HepG2 (cell line): ENCODE results near the gene MEG3. TPM values are rescaled to one million over a fixed set of nuclear protein-coding genes. Genes with fewer than 3 reads are reported as not detected.

Experiments
- AFF4 ChIP-seq: sonication (generic); formaldehyde crosslinking; IDR thresholded peaks from 2 replicates; pipeline ENCODE4 v1.4.0; 2020; ENCODE audit warnings: missing genetic modification reagents
- E2F2 ChIP-seq: sonication (generic); formaldehyde crosslinking; IDR thresholded peaks from 2 replicates; pipeline ENCODE4 v1.4.0; 2020; ENCODE audit warnings: missing genetic modification reagents, borderline replicate concordance
- HOXA5 ChIP-seq: sonication (generic); formaldehyde crosslinking; IDR thresholded peaks from 2 replicates; pipeline ENCODE4 v1.4.0; 2020; ENCODE audit warnings: missing genetic modification reagents
- JDP2 ChIP-seq: sonication (generic); formaldehyde crosslinking; IDR thresholded peaks from 2 replicates; pipeline ENCODE4 v1.8.1; 2022; ENCODE audit warnings: missing genetic modification reagents, borderline replicate concordance
- KAT2B ChIP-seq: fragments of 150-350 bp; IDR thresholded peaks from 2 replicates; pipeline ENCODE4 v1.6.1; 2014; ENCODE audit warnings: low read depth, low read length, borderline replicate concordance
- MTA1 ChIP-seq: sonication (generic); formaldehyde crosslinking; IDR thresholded peaks from 2 replicates; pipeline ENCODE4 v1.4.0; 2020; ENCODE audit warnings: missing genetic modification reagents, mild to moderate bottlenecking, borderline replicate concordance
- MXD3 ChIP-seq: IDR thresholded peaks from 2 replicates; pipeline ENCODE4 v1.6.1; 2016; ENCODE audit warnings: mild to moderate bottlenecking, missing biosample characterization, missing genetic modification reagents
- TCF12 ChIP-seq, 2 experiments: fragments of 450-650 bp in 1 of 2; sonication (generic) in 1 of 2; formaldehyde crosslinking in 1 of 2; IDR thresholded peaks; 2 replicates each; pipeline versions ENCODE4 v1.6.1 to v1.8.0; 2017 to 2022; ENCODE audit warnings: antibody characterized with exemption in 1 of 2, mild to moderate bottlenecking in 1 of 2, missing genetic modification reagents in 1 of 2, moderate library complexity in 1 of 2
- ZBTB33 ChIP-seq: sonication (generic); formaldehyde crosslinking; IDR thresholded peaks from 2 replicates; pipeline ENCODE4 v1.4.0; 2020; ENCODE audit warnings: missing genetic modification reagents
- ZNF10 ChIP-seq: sonication (generic); formaldehyde crosslinking; IDR thresholded peaks from 2 replicates; pipeline ENCODE4 v1.4.0; 2020; ENCODE audit warnings: mild to moderate bottlenecking, low read depth, missing genetic modification reagents, borderline replicate concordance
- ZNF142 ChIP-seq: sonication (generic); formaldehyde crosslinking; IDR thresholded peaks from 2 replicates; pipeline ENCODE4 v1.4.0; 2020; ENCODE audit warnings: missing genetic modification reagents
- ZNF276 ChIP-seq: sonication (generic); formaldehyde crosslinking; IDR thresholded peaks from 2 replicates; pipeline ENCODE4 v1.4.0; 2020; ENCODE audit warnings: mild to moderate bottlenecking, low read depth, missing genetic modification reagents
- polyA plus RNA-seq, 8 experiments: library from polyadenylated mRNA; depleted of rRNA in 3 of 8; stranded (reverse) in 7 of 8; unstranded in 1 of 8; fragments of >200 nt; fragmentation: Illumina TruSeq in 4 of 8; extraction: Trizol in 4 of 8; gene quantifications; 2 replicates each; pipeline versions ENCODE4 v1.2.1 to v1.2.3, GENCODE V29; 2011 to 2016; ENCODE audit warnings: low read depth in 4 of 8, missing spikeins in 1 of 8, mixed read lengths in 1 of 8; ENCODE audit not compliant: insufficient read depth in 1 of 8
- total RNA-seq, 5 experiments: library from RNA; depleted of rRNA; stranded (reverse); fragments of >200 nt; fragmentation: Illumina TruSeq; extraction: Trizol; gene quantifications; 2 replicates each; pipeline ENCODE4 v1.2.3, GENCODE V29; 2016; ENCODE audit warnings: low read depth in 1 of 5

Gene MEG3
- total and polyA plus RNA-seq, 2 of the 13 experiments (the other 11 are each of a cell fraction or from before 2014, with no cell fraction given) = 0.17 TPM; not detected in 1

GRCh38 chr14:100874411-100875091, 48.6 kb downstream of the MEG3 start (continued):
- TF ChIP-seq ZNF142 (no peak), ZNF276 (CRISPR knock-in tag) (no peak), AFF4 (no peak), ZBTB33 (CRISPR knock-in tag) (no peak), MTA1 (CRISPR knock-in tag) (no peak), TCF12 (IDR thresholded peaks at IDR 0.05) (no peak), TCF12 (CRISPR knock-in tag; IDR thresholded peaks at IDR 0.05) (no peak), KAT2B (no peak), E2F2 (CRISPR knock-in tag) (no peak), HOXA5 (no peak), JDP2 (CRISPR knock-in tag) (no peak), MXD3 (CRISPR knock-in tag) (no peak), ZNF10 (CRISPR knock-in tag) (no peak)
